ENCODE measurements around the gene ADAMTS7. TPM values are rescaled to one million over a fixed set of nuclear protein-coding genes. Genes with fewer than 3 reads are reported as not detected.
"Not testable (repeated sequence)": the region's sequence is repeated elsewhere in the genome, so short reads cannot be mapped to it uniquely, and the experiment has no call there.

ADAMTS7 gene
- total and polyA plus RNA-seq, 2 of the 13 experiments (the other 11 are each of a cell fraction or from before 2014, with no cell fraction given), result 0.09 to 0.12 TPM

GRCh38 chr15:78754637-78755280 lies 56.5 kb downstream of the ADAMTS7 start:
- FAIRE-seq, result peak; percentile 89
- under 1% methylated on average over 11 of the region's 14 CpGs for WGBS (ENCODE audit: low lambda C conversion rate)
- POLR2A ChIA-PET; BruUV-seq (replicated peaks); H3K4me3 ChIP-seq (replicated peaks in 1 of 3; ENCODE audit: insufficient read depth in 1 of 3, low read depth in 2 of 3, low read length in 3 of 3); H4K20me1 ChIP-seq (ENCODE audit: insufficient read depth, low read length); H3K27ac ChIP-seq (ENCODE audit: extremely low read length, insufficient read depth, low read length); H3K36me3 ChIP-seq (replicated peaks in 1 of 2; ENCODE audit: control insufficient read depth in 1 of 2, insufficient read depth in 2 of 2, low read length in 2 of 2); intact Hi-C loops (cut with micrococcal nuclease; ENCODE audit: unreplicated experiment); CTCF ChIA-PET (ENCODE audit: low intra/inter-chr PET ratio, low total read pairs); H3K9ac ChIP-seq (ENCODE audit: insufficient read depth, low read depth, low read length); H3K9me3 ChIP-seq (ENCODE audit: low read length); H3K79me2 ChIP-seq (ENCODE audit: insufficient read depth, low read length); H2AFZ ChIP-seq (ENCODE audit: low read length); in situ Hi-C loops (cut with HindIII; ENCODE audit: extremely low pct_ligation_motif_present, low pct_unique_long_range_greater_than_20kb): not testable (repeated sequence)
- Histone ChIP-seq H3K27me3 (ENCODE audit: control insufficient read depth in 1 of 2, insufficient read depth in 2 of 2, low read length in 2 of 2) (peaks cover 1 to 22% of the 10 kb centered on the region in 2 experiments; a peak in 3 of 5 replicates), H3K4me1 (ENCODE audit: insufficient read depth, low read length) (peaks cover 12% of the 10 kb centered on the region), H3K4me2 (ENCODE audit: low read depth, low read length) (0 out of 2 replicates have a peak overlapping the region, but pooled peaks have one; percentile 11)
- TF ChIP-seq MAX (IDR thresholded peaks at IDR 0.05) (peak; percentile 58; the same call in 1 of the 2 replicates), HNF1A (IDR thresholded peaks at IDR 0.05; ENCODE audit: low read depth) (peak; percentile 69; the same call in 1 of the 2 replicates), HNF1A (CRISPR knock-in tag; IDR thresholded peaks at IDR 0.05; ENCODE audit: borderline replicate concordance) (peak; percentile 53; the same call in 1 of the 2 replicates), TFDP2 (CRISPR knock-in tag; IDR thresholded peaks at IDR 0.05) (0 out of 2 replicates have a peak, but pooled peaks have one; percentile 30), BCL6 (CRISPR knock-in tag; IDR thresholded peaks at IDR 0.05) (peak; percentile 51; the same call in 1 of the 2 replicates), TFDP1 (CRISPR knock-in tag; IDR thresholded peaks at IDR 0.05; ENCODE audit: borderline replicate concordance) (peak; percentile 39; the same call in 1 of the 2 replicates)
- ATAC-seq, result peak; percentile 61
- peak; percentile 25 for DNase-seq (ENCODE audit: low spot score)

GRCh38 chr15:78753751-78754535 lies 57.3 kb downstream of the ADAMTS7 start:
- ATAC-seq; in situ Hi-C loops (cut with HindIII; ENCODE audit: extremely low pct_ligation_motif_present, low pct_unique_long_range_greater_than_20kb); H3K27ac ChIP-seq (ENCODE audit: extremely low read length, insufficient read depth, low read length); H3K9me3 ChIP-seq (ENCODE audit: low read length); H3K4me3 ChIP-seq (replicated peaks in 1 of 3; ENCODE audit: insufficient read depth in 1 of 3, low read depth in 2 of 3, low read length in 3 of 3); POLR2A ChIA-PET; H3K4me2 ChIP-seq (ENCODE audit: low read depth, low read length); H3K9ac ChIP-seq (ENCODE audit: insufficient read depth, low read depth, low read length); FAIRE-seq; H3K79me2 ChIP-seq (ENCODE audit: insufficient read depth, low read length); intact Hi-C loops (cut with micrococcal nuclease; ENCODE audit: unreplicated experiment); H2AFZ ChIP-seq (ENCODE audit: low read length); H4K20me1 ChIP-seq (ENCODE audit: insufficient read depth, low read length); DNase-seq (ENCODE audit: low spot score); CTCF ChIA-PET (ENCODE audit: low intra/inter-chr PET ratio, low total read pairs); H3K36me3 ChIP-seq (replicated peaks in 1 of 2; ENCODE audit: control insufficient read depth in 1 of 2, insufficient read depth in 2 of 2, low read length in 2 of 2); BruUV-seq (replicated peaks): not testable (repeated sequence)
- 25% methylated on average over 2 of the region's 10 CpGs for WGBS (ENCODE audit: low lambda C conversion rate)
- Histone ChIP-seq H3K4me1 (ENCODE audit: insufficient read depth, low read length) (peaks cover 12% of the 10 kb centered on the region), H3K27me3 (ENCODE audit: control insufficient read depth in 1 of 2, insufficient read depth in 2 of 2, low read length in 2 of 2) (peaks cover 1 to 23% of the 10 kb centered on the region in 2 experiments; a peak in 3 of 5 replicates)
